HEK293T (cell line): ENCODE measurements around the gene ZNF436.

Experiments
- BHLHE40 ChIP-seq: fragments of 450-650 bp; IDR thresholded peaks from 2 replicates; pipeline ENCODE4 v1.6.1; 2016; ENCODE audit warnings: mild to moderate bottlenecking, moderate library complexity, borderline replicate concordance
- ELF4 ChIP-seq: fragments of 450-650 bp; IDR thresholded peaks from 2 replicates; pipeline ENCODE4 v1.6.1; 2017; ENCODE audit warnings: antibody characterized with exemption
- FOXA1 ChIP-seq: fragments of 450-650 bp; IDR thresholded peaks from 2 replicates; pipeline ENCODE4 v1.6.1; 2016; ENCODE audit warnings: mild to moderate bottlenecking
- HDGF ChIP-seq: fragments of 450-650 bp; IDR thresholded peaks from 2 replicates; pipeline ENCODE4 v1.6.1; 2017; ENCODE audit warnings: antibody characterized with exemption, borderline replicate concordance
- LEF1 ChIP-seq: fragments of 450-650 bp; IDR thresholded peaks from 2 replicates; pipeline ENCODE4 v1.6.1; 2017; ENCODE audit warnings: mild to moderate bottlenecking, borderline replicate concordance
- SP1 ChIP-seq: fragments of 450-650 bp; IDR thresholded peaks from 2 replicates; pipeline ENCODE4 v1.6.1; 2017
- SUZ12 ChIP-seq: fragments of 450-650 bp; IDR thresholded peaks from 2 replicates; pipeline ENCODE4 v1.6.1; 2016; ENCODE audit warnings: mild to moderate bottlenecking
- TARDBP ChIP-seq: fragments of 450-650 bp; IDR thresholded peaks from 2 replicates; pipeline ENCODE4 v1.6.1; 2016
- ZNF384 ChIP-seq: fragments of 450-650 bp; IDR thresholded peaks from 2 replicates; pipeline ENCODE4 v1.6.1; 2016
- TF ChIP-seq, protein P1 (sequence below): fragments of 450-650 bp; IDR thresholded peaks from 2 replicates; pipeline ENCODE4 v1.6.1; 2016

- no peak for TF ChIP-seq ELF4
- no peak for TF ChIP-seq SP1
- no peak for TF ChIP-seq ZNF384
- no peak for TF ChIP-seq SUZ12
- TF ChIP-seq FOXA1 = no peak
- TF ChIP-seq BHLHE40 = no peak
- TF ChIP-seq HDGF = no peak
- TF ChIP-seq LEF1 = no peak
- TF ChIP-seq, protein P1, sequence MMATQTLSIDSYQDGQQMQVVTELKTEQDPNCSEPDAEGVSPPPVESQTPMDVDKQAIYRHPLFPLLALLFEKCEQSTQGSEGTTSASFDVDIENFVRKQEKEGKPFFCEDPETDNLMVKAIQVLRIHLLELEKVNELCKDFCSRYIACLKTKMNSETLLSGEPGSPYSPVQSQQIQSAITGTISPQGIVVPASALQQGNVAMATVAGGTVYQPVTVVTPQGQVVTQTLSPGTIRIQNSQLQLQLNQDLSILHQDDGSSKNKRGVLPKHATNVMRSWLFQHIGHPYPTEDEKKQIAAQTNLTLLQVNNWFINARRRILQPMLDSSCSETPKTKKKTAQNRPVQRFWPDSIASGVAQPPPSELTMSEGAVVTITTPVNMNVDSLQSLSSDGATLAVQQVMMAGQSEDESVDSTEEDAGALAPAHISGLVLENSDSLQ = no peak
- no peak for TF ChIP-seq TARDBP
Measured at GRCh38 chr1:23344987-23345472, 24.6 kb downstream of the ZNF436 start.
